Activated effector memory CD4-positive, alpha-beta T cell treated with anti-CD3 and anti-CD28 coated beads, Interleukin-2, amount 50 U/mL, for 16 hours (primary cell): Measurements from ENCODE around the gene STK26.
"Not testable (repeated sequence)": the region's sequence is repeated elsewhere in the genome, so short reads cannot be mapped to it uniquely, and the experiment has no call there.

ENCODE experiments used
- DNase-seq: peaks from one replicate; pipeline ENCODE4 v3.0.0-alpha.2; 2020

Gene STK26

GRCh38 chrX:132040066-132040465 lies 17.0 kb downstream of the STK26 start:
- no peak for DNase-seq

DNA sequence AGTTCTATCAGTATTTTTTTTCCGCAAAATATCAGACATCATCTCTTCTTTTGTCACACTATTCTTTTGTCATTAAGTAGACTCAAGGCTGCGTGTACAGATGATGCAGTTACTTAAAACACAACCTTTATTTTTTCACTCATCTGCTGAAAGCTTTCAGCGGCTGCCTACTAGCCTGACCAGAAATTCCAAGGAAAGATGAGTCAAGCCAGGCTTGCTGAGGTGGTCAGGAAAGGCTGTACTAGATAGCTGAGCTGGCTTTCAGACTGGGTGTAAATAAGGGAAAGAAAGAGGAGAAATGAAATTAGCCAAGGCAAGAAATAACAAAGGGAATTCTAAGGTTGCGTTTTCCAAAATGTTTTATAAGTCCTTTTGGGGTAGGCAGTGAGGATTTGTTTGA lies 17.9 kb downstream of the STK26 start:
- DNase-seq = no peak

DNA sequence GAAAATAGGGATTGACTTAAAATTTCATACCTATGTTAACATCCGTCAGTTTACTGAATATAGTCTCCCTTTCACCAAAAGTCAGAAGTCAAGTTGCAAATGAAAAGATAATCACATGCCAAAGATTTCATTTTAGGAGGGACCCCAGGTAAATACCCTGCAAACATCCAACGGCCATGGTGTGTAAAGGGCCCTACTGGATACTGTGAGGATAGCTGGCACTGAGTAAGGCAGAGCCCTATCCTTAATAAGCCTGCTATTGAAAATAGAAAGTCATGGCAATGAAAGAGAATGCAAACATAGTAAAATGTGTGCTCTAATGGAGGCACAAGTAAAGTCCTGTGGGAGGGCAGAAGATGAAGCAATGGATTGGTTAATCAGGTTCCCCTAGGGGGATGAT lies 20.9 kb downstream of the STK26 start:
- no peak for DNase-seq

- no peak for DNase-seq
Observed at GRCh38 chrX:132044953-132045352, 21.9 kb downstream of the STK26 start.

DNA sequence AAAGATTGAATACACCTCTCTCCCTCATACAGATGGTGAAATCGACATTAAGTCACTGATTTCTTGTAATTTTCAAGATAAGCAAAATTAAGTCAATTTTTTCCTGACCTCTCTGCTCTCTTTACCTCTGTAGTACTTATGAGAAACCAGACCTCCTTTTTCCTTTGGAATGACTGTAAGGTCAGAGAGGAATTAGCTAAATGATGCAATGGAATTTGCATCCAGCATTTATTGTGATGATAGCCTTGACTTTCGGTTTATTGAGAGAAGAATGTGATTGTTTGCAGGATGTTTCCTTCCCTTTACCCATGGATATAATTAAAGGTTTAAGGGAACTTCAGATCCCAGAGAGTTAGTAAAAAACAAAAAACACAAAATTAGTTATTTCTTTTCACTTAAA lies 22.4 kb downstream of the STK26 start:
- no peak for DNase-seq

- DNase-seq = no peak
Observed at GRCh38 chrX:132046533-132046932, 23.4 kb downstream of the STK26 start.

GRCh38 chrX:132051778-132052177 lies 28.7 kb downstream of the STK26 start:
- not testable (repeated sequence) for DNase-seq

- DNase-seq = no peak
Observed at GRCh38 chrX:132058050-132058449, 34.9 kb downstream of the STK26 start.

DNA sequence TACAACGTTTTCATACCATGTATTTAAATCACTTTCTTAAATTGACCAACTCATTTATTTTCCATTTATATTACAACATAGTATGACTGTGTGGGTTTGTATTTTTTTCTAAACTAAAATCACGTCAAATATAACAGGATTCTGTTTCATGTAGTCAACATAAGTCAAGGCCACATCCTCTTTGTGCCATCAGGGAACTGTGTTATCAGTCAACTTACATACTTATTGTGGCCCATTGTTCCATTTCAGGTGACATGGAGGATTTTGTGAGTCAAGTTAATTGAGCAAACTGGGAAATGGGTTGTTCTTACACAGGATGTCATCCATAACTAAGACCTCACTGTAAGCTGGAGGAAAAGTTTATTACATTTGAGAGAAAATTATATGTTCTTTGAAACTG lies 35.9 kb downstream of the STK26 start:
- DNase-seq = no peak

DNA sequence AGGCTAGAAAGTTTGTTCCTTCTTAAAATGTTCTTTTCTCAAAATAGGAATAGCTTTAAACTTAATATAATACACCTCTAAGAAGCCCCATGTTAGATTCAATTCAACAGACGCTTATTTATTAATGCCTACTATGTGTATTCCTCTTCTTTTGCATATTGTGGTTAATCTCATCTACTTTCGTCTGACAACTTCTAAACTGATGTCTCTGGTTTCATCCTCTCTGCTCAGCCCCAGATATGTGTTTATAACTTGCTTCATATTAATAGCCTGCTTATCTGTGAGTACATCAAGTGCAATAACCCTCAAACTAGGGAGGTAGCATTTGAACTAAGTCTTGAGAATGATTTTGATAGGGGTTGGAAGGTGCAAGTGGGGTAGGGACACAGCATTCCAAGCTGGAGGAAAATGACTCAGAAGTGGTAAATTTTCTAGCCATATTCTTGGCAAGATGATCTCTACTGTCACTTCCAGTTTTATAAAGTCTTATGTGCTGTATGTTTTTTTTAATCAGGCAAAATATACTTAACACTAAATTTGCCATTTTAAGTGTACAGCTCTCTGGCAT lies 37.0 kb downstream of the STK26 start:
- no peak for DNase-seq

DNA sequence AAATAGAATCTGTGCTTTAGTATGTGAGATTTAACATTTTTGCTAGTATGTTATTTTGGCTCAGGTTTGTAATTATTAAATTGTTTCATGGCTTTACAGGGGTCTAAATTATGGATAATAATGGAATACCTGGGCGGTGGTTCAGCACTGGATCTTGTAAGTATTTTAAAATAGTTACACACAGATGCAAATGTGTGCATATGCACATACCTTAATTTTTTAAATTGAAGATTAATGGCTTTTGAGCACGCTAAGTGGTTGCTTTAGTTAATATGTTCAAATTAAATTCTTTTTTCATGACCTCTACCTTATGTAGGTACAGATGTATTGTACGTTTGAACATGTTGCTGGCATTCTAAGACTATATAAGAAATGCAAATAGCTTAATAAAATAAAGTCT lies 40.2 kb downstream of the STK26 start:
- no peak for DNase-seq

GRCh38 chrX:132063862-132064261 lies 40.8 kb downstream of the STK26 start:
- no peak for DNase-seq

- DNase-seq = no peak
Observed at GRCh38 chrX:132068405-132068804, 45.3 kb downstream of the STK26 start.

GRCh38 chrX:132071254-132071653 lies 48.2 kb downstream of the STK26 start:
- no peak for DNase-seq

GRCh38 chrX:132077414-132077813 lies 54.3 kb downstream of the STK26 start:
- no peak for DNase-seq

- no peak for DNase-seq
Observed at GRCh38 chrX:132077912-132078311, 54.8 kb downstream of the STK26 start.

DNA sequence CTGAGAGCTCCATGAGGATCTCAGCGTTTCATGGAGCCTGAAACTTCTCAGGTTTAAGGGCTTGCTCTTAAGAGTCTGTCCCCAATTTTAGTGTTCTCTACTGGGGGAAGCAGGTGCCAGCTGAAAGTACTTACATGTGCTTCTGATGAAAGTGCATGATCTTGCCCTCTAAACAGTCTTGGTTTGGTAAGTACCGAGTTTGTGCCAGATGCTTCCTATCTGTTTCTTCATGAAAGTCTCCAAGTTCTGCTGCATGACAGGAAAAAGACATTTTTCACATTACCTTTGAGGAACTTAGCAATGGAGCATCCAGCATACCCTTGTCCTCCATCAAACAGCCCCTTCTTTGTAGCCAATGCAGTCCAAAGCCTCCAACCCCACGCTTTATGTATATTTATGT lies 62.7 kb downstream of the STK26 start:
- DNase-seq = no peak

GRCh38 chrX:132086672-132087071 lies 63.6 kb downstream of the STK26 start:
- no peak for DNase-seq

DNA sequence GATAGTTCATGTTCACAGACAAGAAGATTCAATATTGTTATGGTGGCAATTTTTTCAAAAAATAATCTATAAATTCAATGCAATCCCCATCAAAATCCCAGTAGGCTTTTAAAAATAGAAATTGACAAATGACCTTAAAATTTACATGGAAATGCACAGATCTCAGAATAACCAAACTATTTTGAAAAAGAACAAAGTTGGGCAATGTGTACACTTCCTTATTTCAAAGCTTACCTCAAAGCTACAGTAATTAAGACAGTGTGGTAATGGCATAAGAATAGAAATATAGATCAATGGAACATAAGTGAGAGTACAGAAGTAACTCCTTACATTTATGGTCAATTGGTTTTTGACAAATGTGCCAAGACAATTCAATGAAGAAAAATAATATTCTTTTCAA lies 65.8 kb downstream of the STK26 start:
- DNase-seq = no peak

DNA sequence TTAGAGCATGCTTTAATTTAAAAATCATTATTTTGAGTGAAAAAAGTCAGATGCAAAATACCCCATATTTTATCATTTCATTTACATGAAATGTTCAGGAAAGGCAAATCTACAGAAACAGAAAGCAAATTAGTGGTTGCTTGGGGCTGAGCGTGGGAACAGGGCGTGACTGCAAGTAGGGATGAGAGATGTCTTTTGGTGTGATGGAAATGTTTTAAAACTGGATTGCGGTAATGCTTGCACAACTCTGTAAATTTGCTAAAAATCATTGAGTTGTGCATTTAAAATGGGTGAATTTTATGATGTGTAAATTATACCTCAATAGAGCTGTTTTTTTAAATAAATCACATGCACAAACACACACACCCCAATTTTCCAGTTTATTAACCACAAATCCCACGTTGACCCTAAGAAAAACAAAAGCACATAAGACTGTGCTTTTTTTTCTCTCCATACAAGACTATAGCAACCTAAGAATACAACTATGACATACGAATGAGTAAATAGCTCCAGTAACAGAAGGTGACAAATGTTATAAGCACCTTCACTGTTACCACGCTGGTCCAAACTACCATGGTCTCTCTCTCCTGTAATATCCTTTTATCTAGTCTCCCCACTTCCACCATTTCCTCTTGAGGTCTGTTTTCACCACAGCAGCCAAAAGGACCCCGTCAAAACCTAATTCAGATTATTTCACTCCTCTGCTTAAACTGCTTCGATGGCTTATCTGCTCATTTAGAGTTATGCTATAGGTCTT lies 67.5 kb downstream of the STK26 start:
- DNase-seq = no peak

DNA sequence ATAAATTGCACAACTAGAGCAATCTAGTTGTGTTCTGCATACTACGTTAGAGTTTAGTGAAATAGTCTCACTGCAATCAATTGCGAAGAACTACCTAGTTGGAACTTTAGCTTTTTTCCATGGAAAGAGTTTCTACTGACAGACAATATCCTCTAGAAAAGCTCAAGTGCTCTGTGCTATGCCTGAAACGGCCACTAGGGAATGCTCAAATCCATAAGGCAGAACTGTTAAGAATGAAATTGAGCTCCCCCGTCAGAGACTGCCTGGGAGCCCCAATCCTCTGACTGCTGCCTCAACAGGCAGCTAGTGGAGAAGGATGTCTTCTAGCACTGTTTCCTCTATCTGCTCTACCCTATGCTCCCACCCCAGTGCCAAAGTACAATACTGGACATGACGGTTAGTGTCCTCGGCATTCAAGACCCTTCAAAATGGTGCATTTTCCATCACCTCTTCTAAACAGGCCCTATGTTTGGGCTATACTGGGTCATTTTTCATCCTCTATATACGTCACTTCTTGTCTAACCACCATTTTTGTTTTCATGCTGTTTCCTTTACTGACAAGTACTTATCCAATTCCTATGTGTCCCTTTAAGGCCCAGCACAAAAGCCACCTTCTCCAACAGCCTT lies 69.5 kb downstream of the STK26 start:
- peak; percentile 74 for DNase-seq

GRCh38 chrX:132093239-132093860 lies 70.2 kb downstream of the STK26 start:
- no peak for DNase-seq

- DNase-seq = no peak
Observed at GRCh38 chrX:132094164-132094563, 71.1 kb downstream of the STK26 start.

GRCh38 chrX:132098704-132099103 lies 75.6 kb downstream of the STK26 start:
- not testable (repeated sequence) for DNase-seq
